ENCODE measurements around the gene CYB5D1.

GRCh38 chr17:7897773-7898172 lies 40.0 kb downstream of the CYB5D1 start:
- TF ChIP-seq CTCF (IDR thresholded peaks at IDR 0.05; ENCODE audit: insufficient read depth, low read depth, low read length) (peak; percentile 28), EZH2 (IDR thresholded peaks at IDR 0.05; ENCODE audit: insufficient read depth, low read length) (no peak)

Data from astrocyte (in vitro differentiated cells and primary cell).